Natural killer cell (primary cell): ENCODE measurements around the gene MUC13. TPM values are rescaled to one million over a fixed set of nuclear protein-coding genes. Genes with fewer than 3 reads are reported as not detected.

ENCODE experiments used
- ATAC-seq, 3 donors: fragments of 150-1000 bp in 2 of 3; fragments of 200-7000 bp in 1 of 3; cut with Tn5 transposase; 1 replicate in 1 of 3; 2 replicates in 2 of 3; pipeline ENCODE4 v1.10.0; 2021; ENCODE audit warnings: mild to moderate bottlenecking in 2 of 3, moderate library complexity in 2 of 3
- DNase-seq, 2 donors: peaks; one replicate each; pipeline versions ENCODE4 v3.0.0 to v3.0.0-alpha.2; 2013 to 2021; ENCODE audit warnings: mixed read lengths in 1 of 2
- H3K27ac ChIP-seq: one replicate; pipeline ENCODE4 v1.5.1; 2013; ENCODE audit warnings: mild to moderate bottlenecking, low read length
- H3K27me3 ChIP-seq: one replicate; pipeline ENCODE4 v1.6.1; 2013; ENCODE audit warnings: low read length; ENCODE audit not compliant: control insufficient read depth, insufficient read depth
- H3K36me3 ChIP-seq: one replicate; pipeline ENCODE4 v1.6.1; 2013; ENCODE audit warnings: low read length; ENCODE audit not compliant: control insufficient read depth, insufficient read depth
- H3K4me1 ChIP-seq: one replicate; pipeline ENCODE4 v1.6.1; 2013; ENCODE audit warnings: low read length; ENCODE audit not compliant: control insufficient read depth, insufficient read depth
- H3K4me3 ChIP-seq: one replicate; pipeline ENCODE4 v1.5.1; 2013; ENCODE audit warnings: low read length
- H3K9me3 ChIP-seq: one replicate; pipeline ENCODE4 v1.6.1; 2013; ENCODE audit warnings: low read length; ENCODE audit not compliant: control insufficient read depth, insufficient read depth
- H3K27ac Mint-ChIP-seq, 2 donors: one replicate each; pipeline ENCODE4 v1.8.0; 2022; ENCODE audit warnings: mild to moderate bottlenecking in 2 of 2, mixed read lengths in 2 of 2, moderate library complexity in 1 of 2
- H3K27me3 Mint-ChIP-seq, 2 donors: one replicate each; pipeline ENCODE4 v1.8.0; 2022; ENCODE audit warnings: low read depth in 2 of 2, mixed read lengths in 2 of 2
- H3K36me3 Mint-ChIP-seq: one replicate; pipeline ENCODE4 v1.8.0; 2022; ENCODE audit warnings: mixed read lengths
- H3K4me1 Mint-ChIP-seq, 2 donors: one replicate each; pipeline ENCODE4 v1.8.0; 2022; ENCODE audit warnings: mixed read lengths in 2 of 2
- H3K4me3 Mint-ChIP-seq: one replicate; pipeline ENCODE4 v1.8.0; 2022; ENCODE audit warnings: mild to moderate bottlenecking, moderate library complexity, mixed read lengths
- H3K9me3 Mint-ChIP-seq, 2 donors: one replicate each; pipeline ENCODE4 v1.8.0; 2022; ENCODE audit warnings: mixed read lengths in 2 of 2
- WGBS: methylation state at CpG from one replicate; pipeline ENCODE4 v1.1.7; 2013; ENCODE audit warnings: missing lambda C conversion rate; ENCODE audit not compliant: insufficient coverage; 5-methylcytosine and 5-hydroxymethylcytosine counted together
- intact Hi-C: fragments of 100-400 bp; cut with micrococcal nuclease; formaldehyde crosslinking; loops from one replicate; pipeline ENCODE4 v1.14.2; 2022
- total RNA-seq, 4 donors: library from RNA; stranded (reverse); fragments of 120-200 nt in 1 of 4; gene quantifications; one replicate each; pipeline versions ENCODE4 v1.2.3 to v1.2.4, GENCODE V29; 2013 to 2022
- TF ChIP-seq, protein P1 (sequence below): fragments of 200-600 bp; IDR thresholded peaks from one replicate; pipeline ENCODE4 v1.8.0; 2022; ENCODE audit warnings: antibody characterized with exemption

The MUC13 gene
- total RNA-seq, 3 donors from 2014 or later (not counting 1 experiment from before 2014, with no cell fraction given) = 0.16 to 2.1 (median 0.63) TPM

DNA sequence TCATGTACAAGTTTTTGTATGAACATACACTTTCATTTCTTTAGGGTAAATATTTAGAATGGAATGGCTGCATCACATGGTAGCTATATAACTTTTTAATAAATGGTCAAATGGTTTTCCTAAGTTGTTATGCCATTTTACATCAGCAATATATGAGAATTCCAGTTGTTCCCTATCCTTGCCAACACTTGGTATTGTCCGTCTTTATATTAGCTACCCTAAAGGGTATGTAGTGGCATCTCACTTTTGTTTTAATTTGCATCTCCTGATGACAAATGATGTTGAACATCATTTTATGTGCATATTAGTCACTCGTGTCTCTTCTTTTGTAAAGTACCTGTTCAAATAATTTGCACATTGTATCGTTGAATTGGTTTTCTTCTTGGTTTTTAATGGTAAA is 2.5 kb upstream of the MUC13 start:
- Histone ChIP-seq H3K36me3 (no peaks in the 10 kb centered on the region), H3K9me3 (no peaks in the 10 kb centered on the region), H3K27ac (no peak overlapping the region), H3K4me1 (no peaks in the 10 kb centered on the region), H3K4me3 (no peak overlapping the region), H3K27me3 (no peaks in the 10 kb centered on the region)
- Mint-ChIP-seq H3K36me3 (no peaks in the 10 kb centered on the region), H3K9me3 (no peaks in the 10 kb centered on the region), H3K27me3 (peaks cover 20 to 40% of the 10 kb centered on the region in 2 donors), H3K4me1 (no peaks in the 10 kb centered on the region), H3K4me3 (no peak overlapping the region), H3K27ac (no peak overlapping the region)
- intact Hi-C loops = no loop called here
- ATAC-seq = no peak
- no CpG with 5 or more reads among the region's 3 CpGs for WGBS
- TF ChIP-seq, protein P1, sequence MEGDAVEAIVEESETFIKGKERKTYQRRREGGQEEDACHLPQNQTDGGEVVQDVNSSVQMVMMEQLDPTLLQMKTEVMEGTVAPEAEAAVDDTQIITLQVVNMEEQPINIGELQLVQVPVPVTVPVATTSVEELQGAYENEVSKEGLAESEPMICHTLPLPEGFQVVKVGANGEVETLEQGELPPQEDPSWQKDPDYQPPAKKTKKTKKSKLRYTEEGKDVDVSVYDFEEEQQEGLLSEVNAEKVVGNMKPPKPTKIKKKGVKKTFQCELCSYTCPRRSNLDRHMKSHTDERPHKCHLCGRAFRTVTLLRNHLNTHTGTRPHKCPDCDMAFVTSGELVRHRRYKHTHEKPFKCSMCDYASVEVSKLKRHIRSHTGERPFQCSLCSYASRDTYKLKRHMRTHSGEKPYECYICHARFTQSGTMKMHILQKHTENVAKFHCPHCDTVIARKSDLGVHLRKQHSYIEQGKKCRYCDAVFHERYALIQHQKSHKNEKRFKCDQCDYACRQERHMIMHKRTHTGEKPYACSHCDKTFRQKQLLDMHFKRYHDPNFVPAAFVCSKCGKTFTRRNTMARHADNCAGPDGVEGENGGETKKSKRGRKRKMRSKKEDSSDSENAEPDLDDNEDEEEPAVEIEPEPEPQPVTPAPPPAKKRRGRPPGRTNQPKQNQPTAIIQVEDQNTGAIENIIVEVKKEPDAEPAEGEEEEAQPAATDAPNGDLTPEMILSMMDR = no peak
- DNase-seq = no peak

- Mint-ChIP-seq H3K27ac (no peak overlapping the region), H3K4me3 (no peak overlapping the region), H3K27me3 (peaks cover 20 to 40% of the 10 kb centered on the region in 2 donors), H3K36me3 (no peaks in the 10 kb centered on the region), H3K9me3 (no peaks in the 10 kb centered on the region), H3K4me1 (no peaks in the 10 kb centered on the region)
- no peaks in the 10 kb centered on the region for H3K4me1 ChIP-seq
- H3K27ac ChIP-seq = no peak overlapping the region
- no peaks in the 10 kb centered on the region for H3K9me3 ChIP-seq
- H3K36me3 ChIP-seq = no peaks in the 10 kb centered on the region
- WGBS = 92% methylated on average over 5 of the region's 5 CpGs
- TF ChIP-seq, protein P1 = no peak
- H3K27me3 ChIP-seq = no peaks in the 10 kb centered on the region
- DNase-seq (no peak), ATAC-seq (no peak)
- no peak overlapping the region for H3K4me3 ChIP-seq
- intact Hi-C loops = no loop called here
Measured at GRCh38 chr3:124935794-124936542, 1.4 kb upstream of the MUC13 start.

DNA sequence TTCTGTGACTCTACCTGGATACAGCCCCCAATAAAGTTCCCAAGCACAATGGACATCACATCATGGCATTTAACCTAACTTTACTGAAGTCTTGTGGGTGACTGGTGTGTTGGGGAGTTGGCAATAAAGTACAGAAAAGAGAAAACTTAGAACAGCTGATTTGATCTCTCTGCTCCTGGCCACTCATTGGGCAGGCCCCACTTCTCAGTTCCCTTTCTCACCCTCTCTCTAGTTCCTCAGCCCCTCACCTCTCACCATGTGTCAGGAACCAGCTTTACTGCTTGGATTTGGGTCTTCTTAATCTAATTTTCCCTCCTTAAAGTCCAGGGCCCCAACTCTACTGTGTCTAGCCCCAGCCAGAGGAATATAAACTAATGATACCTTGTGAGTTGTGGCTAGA is 713 bp upstream of the MUC13 start:
- TF ChIP-seq, protein P1 = no peak
- H3K36me3 ChIP-seq = no peaks in the 10 kb centered on the region
- H3K4me3 Mint-ChIP-seq = no peak overlapping the region

More for the DNA sequence above, 713 bp upstream of the MUC13 start:
- Histone ChIP-seq H3K4me1 (no peaks in the 10 kb centered on the region), H3K9me3 (no peaks in the 10 kb centered on the region), H3K27me3 (no peaks in the 10 kb centered on the region), H3K4me3 (no peak overlapping the region), H3K27ac (no peak overlapping the region)
- H3K4me1 Mint-ChIP-seq = no peaks in the 10 kb centered on the region
- no peaks in the 10 kb centered on the region for H3K36me3 Mint-ChIP-seq
- no peak overlapping the region for H3K27ac Mint-ChIP-seq
- no peaks in the 10 kb centered on the region for H3K9me3 Mint-ChIP-seq
- intact Hi-C loops = no loop called here
- DNase-seq (no peak), ATAC-seq (no peak)
- peaks cover 20 to 40% of the 10 kb centered on the region in 2 donors for H3K27me3 Mint-ChIP-seq
